ENCODE results near the gene ABHD5.

ABHD5 gene

DNA sequence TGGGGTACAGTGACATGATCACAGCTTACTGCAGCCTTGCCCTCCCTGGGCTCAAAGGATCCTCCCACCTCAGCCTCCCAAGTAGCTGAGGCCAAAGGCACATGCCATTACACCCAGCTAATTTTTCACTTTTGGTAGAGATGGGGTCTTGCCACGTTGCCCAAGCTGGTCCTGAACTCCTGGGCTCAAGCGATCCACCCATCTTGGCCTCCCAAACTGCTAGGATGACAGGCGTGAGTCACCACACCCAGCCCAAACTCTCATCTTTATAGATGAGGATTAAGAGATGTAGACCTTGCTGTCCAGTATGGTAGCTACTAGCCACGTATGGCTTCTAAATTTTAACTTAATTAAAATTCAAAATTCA lies 4.4 kb upstream of the ABHD5 start:
- no peak for DNase-seq

DNA sequence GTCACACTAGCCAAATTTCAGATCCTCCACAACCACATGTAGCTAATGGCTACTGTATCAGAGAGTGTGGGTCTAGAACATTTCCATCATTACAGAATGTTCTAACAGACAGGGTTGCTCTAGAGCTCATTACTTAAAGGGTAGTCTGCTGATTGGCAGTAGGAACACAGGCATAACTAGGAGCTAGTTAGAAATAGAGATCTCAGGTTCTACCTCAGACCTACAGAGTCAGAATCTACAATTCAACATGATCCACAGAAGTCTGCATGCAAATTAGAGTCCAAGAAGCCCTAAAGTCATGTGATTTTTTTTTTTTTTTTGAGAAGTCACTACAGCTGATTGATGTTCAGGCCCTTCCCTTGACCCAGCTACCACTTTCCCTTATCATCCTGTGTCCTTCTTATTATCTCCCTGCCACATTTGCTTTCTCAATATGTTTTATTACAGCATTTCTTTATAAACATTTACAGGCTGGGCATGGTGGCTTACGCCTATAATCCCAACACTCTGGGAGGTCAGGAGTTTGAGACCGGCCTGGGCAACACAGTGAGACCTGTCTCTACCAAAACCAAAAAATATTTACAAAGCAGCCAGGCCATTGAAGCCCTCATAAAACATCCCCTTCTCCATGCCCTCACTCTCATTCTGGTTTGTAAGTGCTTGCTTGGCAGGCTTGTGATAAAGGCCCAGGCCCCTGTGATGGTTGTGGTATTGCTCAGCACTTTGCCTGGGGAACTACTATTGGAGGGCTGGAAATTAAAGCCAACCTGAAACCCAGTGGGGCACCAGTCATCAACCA lies 3.8 kb upstream of the ABHD5 start:
- no peak for DNase-seq

DNA sequence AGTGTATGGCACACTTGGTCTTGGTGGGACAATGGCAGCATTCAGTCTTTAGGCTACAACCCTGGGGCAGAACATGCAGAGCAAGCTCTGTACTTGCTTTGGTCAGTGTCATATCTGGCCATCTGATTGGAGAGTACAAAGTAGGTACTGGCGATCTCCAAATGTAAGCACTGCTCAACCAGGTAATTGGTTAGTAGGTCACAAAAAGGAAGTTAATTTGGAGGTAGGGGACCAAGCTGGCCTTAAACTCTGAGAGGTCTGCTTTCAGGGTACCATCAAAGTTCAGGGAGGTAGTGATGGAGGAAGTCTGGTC lies 3.3 kb upstream of the ABHD5 start:
- no peak for DNase-seq

GRCh38 chr3:43688245-43688650 lies 2.5 kb upstream of the ABHD5 start:
- no peak for DNase-seq

DNA sequence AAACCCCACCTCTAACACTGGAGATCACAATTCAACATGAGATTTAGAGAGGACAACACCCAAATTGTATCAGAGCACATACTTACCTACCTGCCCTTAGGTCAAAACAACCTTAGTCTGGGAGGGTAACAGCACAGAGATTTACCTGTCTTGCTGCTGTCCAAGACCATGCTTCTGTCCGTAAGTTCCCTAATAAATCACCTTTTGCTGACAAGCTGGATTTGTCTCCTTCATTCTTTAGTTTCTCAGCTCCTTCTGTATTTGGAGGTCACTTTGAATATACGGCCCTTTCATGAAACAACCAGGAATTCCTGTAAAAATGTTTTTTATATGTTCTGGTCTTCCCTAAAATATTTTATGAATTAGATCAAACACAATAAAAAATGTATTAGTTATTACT lies 1.6 kb upstream of the ABHD5 start:
- DNase-seq = no peak

- DNase-seq = no peak
Measured at GRCh38 chr3:43689766-43690399, 855 bp upstream of the ABHD5 start.

GRCh38 chr3:43691120-43691995 lies 620 bp downstream of the ABHD5 start:
- DNase-seq = no peak

DNA sequence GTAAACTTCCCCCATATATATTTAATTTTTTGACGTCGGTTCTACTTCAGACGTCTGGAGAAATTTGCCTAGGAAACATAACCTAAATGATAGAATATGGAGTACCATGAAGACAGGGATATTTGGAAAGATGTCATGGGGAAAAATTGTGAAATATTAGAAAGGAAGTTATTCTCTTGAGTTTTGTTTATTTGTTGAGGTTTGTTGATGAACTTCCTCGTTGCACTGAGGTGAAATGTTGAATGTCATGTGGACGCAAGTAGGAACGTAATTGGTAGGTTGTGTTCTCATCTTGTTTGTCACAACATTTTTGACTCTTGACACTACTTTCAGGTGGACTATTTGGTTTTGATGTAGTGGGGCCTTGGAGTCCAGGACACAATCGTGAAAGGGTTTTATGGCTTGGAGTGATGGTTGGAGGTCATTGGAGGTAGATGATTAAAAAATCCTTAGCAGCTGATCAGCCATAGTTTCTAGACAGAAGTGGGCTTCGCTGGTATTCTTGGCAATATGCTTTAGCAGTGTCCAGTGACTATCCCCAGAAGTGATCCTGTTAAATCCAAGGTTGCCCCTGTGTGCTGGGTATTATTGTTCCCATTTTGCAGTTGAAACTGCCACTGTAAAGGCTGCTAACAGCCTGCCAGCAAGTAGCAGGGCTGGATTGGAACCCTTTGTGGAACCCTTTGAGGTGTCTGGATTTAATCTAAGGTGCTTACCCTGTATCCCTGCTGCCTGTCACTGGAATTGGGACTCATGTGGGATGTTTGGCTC lies 1.5 kb downstream of the ABHD5 start:
- DNase-seq = no peak

- peak; percentile 11 for DNase-seq
Measured at GRCh38 chr3:43692971-43693370, 2.2 kb downstream of the ABHD5 start.

GRCh38 chr3:43693594-43693993 lies 2.9 kb downstream of the ABHD5 start:
- DNase-seq = no peak

DNA sequence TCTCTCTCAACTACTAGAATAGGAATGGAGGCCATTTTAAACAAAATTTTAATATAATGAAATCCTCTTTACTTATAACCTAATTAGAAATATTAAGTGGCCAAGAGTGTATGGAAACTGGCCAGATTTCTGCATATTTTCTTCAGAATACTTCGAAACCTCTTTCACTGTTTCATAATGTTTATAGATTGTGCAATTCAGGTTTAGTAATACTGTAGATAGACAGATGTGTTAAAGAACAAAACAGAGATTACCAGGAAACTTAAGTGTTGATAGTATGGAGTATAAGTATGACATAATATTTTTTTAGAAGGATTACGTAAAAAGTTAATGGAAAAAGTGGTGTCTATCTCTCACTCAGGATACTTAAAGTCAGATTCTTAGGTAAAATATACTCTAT lies 4.7 kb downstream of the ABHD5 start:
- no peak for DNase-seq

DNA sequence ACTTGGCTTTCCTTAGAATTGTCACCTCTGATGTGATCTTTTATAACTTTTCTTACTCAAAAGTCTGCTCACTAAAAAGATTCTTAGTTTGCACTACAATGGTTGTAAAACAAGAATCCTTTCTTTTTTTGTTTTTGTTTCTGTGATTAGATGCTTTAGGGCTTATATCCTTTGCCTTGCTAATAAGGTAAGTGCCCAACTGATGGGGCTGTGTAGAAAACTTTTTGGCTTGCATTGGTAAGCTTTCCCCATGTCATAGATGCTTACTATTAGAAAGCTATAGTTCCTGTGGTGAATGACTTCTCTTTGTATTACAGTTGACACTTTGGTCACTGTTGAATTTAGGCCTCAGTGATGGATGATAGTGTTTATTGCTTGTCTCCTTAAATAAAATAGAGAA lies 5.1 kb downstream of the ABHD5 start:
- DNase-seq = no peak

- DNase-seq = no peak
Measured at GRCh38 chr3:43696441-43696840, 5.7 kb downstream of the ABHD5 start.

DNA sequence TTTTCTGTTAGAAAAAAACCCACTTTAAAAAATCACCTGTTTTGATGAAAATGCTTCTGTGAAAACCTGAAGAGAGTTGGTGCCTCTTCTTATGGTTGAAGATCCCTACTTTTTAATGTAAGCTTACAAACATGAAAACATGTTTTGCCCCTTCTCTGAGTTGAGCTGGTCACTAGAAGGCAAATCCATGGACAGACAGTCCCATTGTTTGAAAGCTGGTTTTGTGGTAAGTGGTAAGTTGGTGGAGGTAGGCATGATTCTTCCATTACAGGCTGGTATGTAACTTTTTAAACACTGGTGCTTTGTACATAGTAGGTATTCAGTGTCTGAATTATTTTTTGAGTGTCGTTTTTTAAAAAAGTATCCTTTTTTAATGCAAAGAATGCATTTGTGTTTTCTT lies 6.1 kb downstream of the ABHD5 start:
- DNase-seq = no peak

DNA sequence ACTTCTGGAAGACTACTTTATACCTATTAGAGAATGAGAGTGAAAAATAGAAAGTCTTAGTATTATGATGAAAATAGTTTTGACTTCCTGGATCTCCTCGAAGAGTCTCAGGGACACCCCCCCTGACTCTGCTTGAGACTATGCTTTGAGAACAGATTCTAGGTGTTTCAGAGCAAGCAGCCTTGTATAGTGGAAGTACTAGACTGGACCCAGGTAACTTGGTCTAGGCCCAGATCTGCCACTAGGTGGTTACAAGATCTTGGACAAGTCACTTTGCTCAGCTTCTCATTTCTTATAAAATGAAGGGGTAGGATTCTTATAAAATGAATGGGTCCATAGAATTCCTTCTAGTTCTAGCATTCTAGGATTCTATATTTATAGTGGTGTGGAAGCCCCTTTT lies 9.1 kb downstream of the ABHD5 start:
- DNase-seq = no peak

- no peak for DNase-seq
Measured at GRCh38 chr3:43704697-43705096, 14.0 kb downstream of the ABHD5 start.

DNA sequence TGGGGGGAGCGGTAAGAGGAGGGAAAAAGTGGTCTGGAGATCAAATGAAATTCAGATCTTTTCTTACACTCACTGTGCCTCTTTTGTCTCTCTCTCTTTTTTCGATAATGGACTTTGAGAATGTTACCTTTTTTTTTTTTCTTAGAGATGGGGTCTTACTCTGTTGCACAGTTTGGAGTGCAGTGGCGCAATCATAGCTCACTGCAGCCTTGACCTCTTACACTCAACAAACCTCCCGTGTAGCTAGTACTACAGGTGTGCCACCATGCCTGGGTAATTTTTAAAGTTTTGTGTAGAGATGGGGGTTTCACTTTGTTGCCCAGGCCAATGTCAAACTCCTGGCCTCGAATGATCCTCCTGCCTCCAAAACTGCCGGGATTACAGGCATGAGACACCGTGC lies 15.6 kb downstream of the ABHD5 start:
- no peak for DNase-seq

GRCh38 chr3:43707266-43707665 lies 16.5 kb downstream of the ABHD5 start:
- DNase-seq = no peak

DNA sequence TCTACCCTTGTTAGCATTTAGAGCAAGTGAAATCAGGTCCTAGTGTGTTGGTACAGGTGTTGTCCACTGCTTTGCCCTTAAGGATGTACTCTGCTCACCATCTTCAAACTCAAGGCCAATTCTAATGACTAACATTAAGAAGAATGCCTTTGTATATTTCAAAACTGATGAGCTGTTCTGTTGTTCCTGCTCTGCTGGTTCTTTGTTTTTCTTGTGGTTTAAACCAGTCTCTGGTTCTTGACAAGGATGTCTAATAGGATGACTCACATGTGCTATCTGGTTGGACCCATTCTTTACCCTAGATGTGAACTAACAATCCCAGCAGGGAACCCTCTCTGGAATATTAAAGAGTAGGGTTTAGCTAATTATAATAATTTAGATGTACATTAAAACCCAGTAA lies 17.3 kb downstream of the ABHD5 start:
- DNase-seq = no peak

- DNase-seq = no peak
Measured at GRCh38 chr3:43709022-43709421, 18.3 kb downstream of the ABHD5 start.

DNA sequence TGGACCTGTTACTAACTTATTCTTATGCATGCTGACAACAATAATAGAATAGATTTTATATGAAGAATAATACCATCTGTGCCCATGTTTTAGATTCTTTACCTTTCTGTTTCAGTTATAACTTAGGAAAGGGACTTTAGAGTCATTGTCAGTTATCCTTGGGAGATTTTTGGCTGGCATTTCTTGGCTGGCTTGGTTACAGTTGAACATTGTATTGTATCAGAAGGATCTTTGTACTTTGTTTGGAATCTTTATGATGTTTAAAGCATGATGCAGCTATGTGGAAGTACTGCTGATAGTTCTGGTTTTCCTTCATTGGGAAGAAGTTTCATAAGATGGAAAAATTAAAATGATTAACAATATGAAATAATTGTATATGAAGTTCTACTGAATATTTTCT lies 19.9 kb downstream of the ABHD5 start:
- DNase-seq = no peak

DNA sequence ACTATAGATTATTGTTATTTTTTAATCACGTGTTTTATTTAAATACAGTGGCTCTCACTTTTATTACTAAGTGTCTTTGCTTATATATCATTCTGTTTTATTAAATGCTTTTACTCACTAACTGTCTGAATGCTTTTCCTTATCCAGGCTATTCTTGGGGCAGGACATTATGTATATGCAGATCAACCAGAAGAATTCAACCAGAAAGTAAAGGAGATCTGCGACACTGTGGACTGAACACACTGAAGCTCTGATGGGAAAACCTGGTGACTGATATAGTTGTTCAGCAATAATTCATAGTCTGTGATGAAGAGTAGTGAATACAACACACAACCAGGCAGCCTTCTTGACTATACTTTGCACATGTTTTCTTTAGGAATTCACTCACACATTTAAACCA lies 27.6 kb downstream of the ABHD5 start:
- DNase-seq = no peak

DNA sequence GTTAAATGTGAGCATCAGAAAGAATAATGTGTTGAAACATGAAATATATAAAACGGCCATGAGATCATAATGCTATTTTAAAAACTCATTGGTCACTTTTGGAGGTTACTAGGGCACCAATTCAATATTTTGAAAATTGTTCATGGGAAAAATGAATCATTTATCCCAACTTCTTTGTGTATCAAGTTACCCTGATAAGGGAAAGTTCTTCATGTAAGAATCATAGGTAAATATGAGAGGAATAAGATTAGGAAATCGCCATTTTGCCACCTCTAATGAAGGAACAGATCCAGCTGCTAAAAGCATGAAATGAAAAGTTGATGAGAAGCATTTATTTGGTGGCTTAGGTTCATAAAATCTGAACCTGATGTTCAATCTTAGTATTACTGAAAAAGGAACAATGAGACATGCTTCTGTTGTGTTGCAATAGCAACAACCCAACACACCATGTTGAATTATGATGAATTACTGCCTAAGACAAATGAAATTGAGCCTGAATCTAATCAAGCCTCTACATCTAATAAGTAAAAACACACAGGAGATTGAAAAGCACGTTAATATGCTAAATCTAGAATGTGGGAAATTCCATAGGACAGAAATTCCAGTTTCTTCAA lies 32.5 kb downstream of the ABHD5 start:
- DNase-seq = no peak
